CD4-positive, alpha-beta T cell (primary cell): ENCODE results near the gene TMEM176A. TPM values are rescaled to one million over a fixed set of nuclear protein-coding genes. Genes with fewer than 3 reads are reported as not detected.

Experiments
- ATAC-seq: fragments of 200-7000 bp; cut with Tn5 transposase; one replicate; pipeline ENCODE4 v1.10.0; 2022; ENCODE audit warnings: mild to moderate bottlenecking; ENCODE audit not compliant: poor library complexity
- CTCF ChIA-PET: fragments of 350-600 bp; sonication (Branson Sonifier 250); formaldehyde crosslinking; loops from one replicate; lab custom pipeline; 2021; ENCODE audit warnings: antibody characterized with exemption, inconsistent platforms; lab: Charles Lee
- POLR2A ChIA-PET: fragments of 350-600 bp; sonication (Branson Sonifier 250); formaldehyde crosslinking; loops from one replicate; lab custom pipeline; 2021; ENCODE audit warnings: antibody characterized with exemption, inconsistent platforms; lab: Charles Lee
- DNase-seq, 14 experiments: peaks; one replicate each; pipeline ENCODE4 v3.0.0-alpha.2; 2013 to 2020; ENCODE audit warnings: mixed read lengths in 2 of 14
- H3K27ac ChIP-seq, 2 donors: one replicate each; pipeline versions ENCODE4 v1.5.1 to v1.7.0; 2013; ENCODE audit warnings: low read length in 2 of 2, low read depth in 1 of 2, mild to moderate bottlenecking in 1 of 2
- H3K27me3 ChIP-seq, 2 experiments: 1 replicate in 1 of 2; 2 replicates in 1 of 2; pipeline versions ENCODE4 v1.6.1 to v1.7.0; 2013; ENCODE audit warnings: low read length in 2 of 2, control low read depth in 1 of 2, mild to moderate bottlenecking in 1 of 2, moderate library complexity in 1 of 2; ENCODE audit not compliant: insufficient read depth in 2 of 2, control insufficient read depth in 1 of 2
- H3K36me3 ChIP-seq: one replicate; pipeline ENCODE4 v1.6.1; 2013; ENCODE audit warnings: low read length, control low read depth; ENCODE audit not compliant: insufficient read depth
- H3K4me1 ChIP-seq: one replicate; pipeline ENCODE4 v1.6.1; 2013; ENCODE audit warnings: low read length, control low read depth; ENCODE audit not compliant: insufficient read depth
- H3K4me3 ChIP-seq: one replicate; pipeline ENCODE4 v1.5.1; 2013; ENCODE audit warnings: mild to moderate bottlenecking, low read length, moderate library complexity
- H3K9me3 ChIP-seq, 2 experiments: 1 replicate in 1 of 2; 2 replicates in 1 of 2; pipeline versions ENCODE4 v1.6.1 to v1.7.0; 2013; ENCODE audit warnings: low read length in 2 of 2, mild to moderate bottlenecking in 2 of 2, control low read depth in 1 of 2, moderate library complexity in 1 of 2; ENCODE audit not compliant: control insufficient read depth in 1 of 2, insufficient read depth in 1 of 2
- H3K27ac Mint-ChIP-seq: one replicate; pipeline ENCODE4 v1.8.0; 2020; ENCODE audit warnings: mixed read lengths
- H3K27me3 Mint-ChIP-seq: one replicate; pipeline ENCODE4 v1.8.0; 2021; ENCODE audit warnings: mixed read lengths
- H3K36me3 Mint-ChIP-seq: one replicate; pipeline ENCODE4 v1.8.0; 2021; ENCODE audit warnings: low read depth, mixed read lengths
- H3K4me1 Mint-ChIP-seq: one replicate; pipeline ENCODE4 v1.8.0; 2021; ENCODE audit warnings: low read depth, mixed read lengths
- H3K4me3 Mint-ChIP-seq: one replicate; pipeline ENCODE4 v1.8.0; 2020; ENCODE audit warnings: mild to moderate bottlenecking, mixed read lengths
- H3K9me3 Mint-ChIP-seq: one replicate; pipeline ENCODE4 v1.8.0; 2020; ENCODE audit warnings: mixed read lengths
- CTCF ChIP-seq: fragments of 200-600 bp; IDR thresholded peaks from one replicate; pipeline ENCODE4 v1.8.0; 2022; ENCODE audit warnings: antibody characterized with exemption, mild to moderate bottlenecking
- intact Hi-C, 2 experiments: fragments of 100-400 bp; cut with DNase I in 1 of 2; cut with micrococcal nuclease in 1 of 2; formaldehyde crosslinking; loops; one replicate each; pipeline versions ENCODE4 v1.15.1 to v1.9.0; 2023 to 2025; cut with DNase I, micrococcal nuclease
- total RNA-seq, 174 experiments: library from RNA in 2 of 174; stranded (reverse) in 2 of 174; gene quantifications; one replicate each; pipeline ENCODE4 v1.2.3 and lab custom pipeline; 2021 to 2026

The TMEM176A gene
- total RNA-seq, 2 experiments from 2014 or later: not detected

- no peak for TF ChIP-seq CTCF
- H3K27me3 ChIP-seq: peaks cover 54 to 60% of the 10 kb centered on the region in 2 experiments
- CTCF ChIA-PET: no interaction called here
- H3K4me1 ChIP-seq: peaks cover 24% of the 10 kb centered on the region
- Mint-ChIP-seq H3K4me1 (peaks cover 18% of the 10 kb centered on the region), H3K27me3 (peaks cover 68% of the 10 kb centered on the region), H3K9me3 (peaks cover 4% of the 10 kb centered on the region), H3K36me3 (no peaks in the 10 kb centered on the region), H3K27ac (no peak within 1 kb of the TSS), H3K4me3 (peak within 1 kb of the TSS; percentile 80)
- no peaks in the 10 kb centered on the region for H3K36me3 ChIP-seq
- peak within 1 kb of the TSS; percentile 38 for H3K4me3 ChIP-seq
- H3K9me3 ChIP-seq: peaks cover 0 to 31% of the 10 kb centered on the region in 2 experiments
- POLR2A ChIA-PET: no interaction called here
- ATAC-seq (peak; percentile 24), DNase-seq (peak in 1 of 14 experiments; percentile 29)
- intact Hi-C loops: no loop called here
- no peak within 1 kb of the TSS for H3K27ac ChIP-seq
Observed at GRCh38 chr7:150799741-150800580, 608 bp upstream of the TMEM176A start, which contains the start of gene TMEM176B. Gene TMEM176B (minus strand): TSS chr7:150800364. CDS start chr7:150796569, 3,795 bp downstream.

- ChIA-PET CTCF (no interaction called here), POLR2A (no interaction called here)
- H3K27me3 ChIP-seq: peaks cover 55 to 57% of the 10 kb centered on the region in 2 experiments
- TF ChIP-seq CTCF: no peak
- H3K27ac ChIP-seq: no peak overlapping the region
- peaks cover 11 to 33% of the 10 kb centered on the region in 2 experiments for H3K9me3 ChIP-seq
- no peaks in the 10 kb centered on the region for H3K36me3 ChIP-seq
- H3K4me3 ChIP-seq: peak overlapping the region; percentile 38
- Mint-ChIP-seq H3K4me3 (peak overlapping the region; percentile 80), H3K9me3 (peaks cover 8% of the 10 kb centered on the region), H3K27me3 (peaks cover 81% of the 10 kb centered on the region), H3K4me1 (peaks cover 18% of the 10 kb centered on the region), H3K36me3 (no peaks in the 10 kb centered on the region), H3K27ac (no peak overlapping the region)
- intact Hi-C loops: no loop called here
- DNase-seq (no peak), ATAC-seq (no peak)
- H3K4me1 ChIP-seq: peaks cover 24% of the 10 kb centered on the region
Observed at GRCh38 chr7:150801242-150801945, 825 bp downstream of the TMEM176A start.

GRCh38 chr7:150801946-150802771 lies 1.6 kb downstream of the TMEM176A start:
- no peaks in the 10 kb centered on the region for H3K36me3 Mint-ChIP-seq
- H3K27ac Mint-ChIP-seq: no peak overlapping the region
- Histone ChIP-seq H3K27ac (no peak overlapping the region), H3K27me3 (peaks cover 55 to 57% of the 10 kb centered on the region in 2 experiments), H3K9me3 (peaks cover 13 to 33% of the 10 kb centered on the region in 2 experiments), H3K36me3 (no peaks in the 10 kb centered on the region), H3K4me3 (no peak overlapping the region), H3K4me1 (peaks cover 24% of the 10 kb centered on the region)
- TF ChIP-seq CTCF: no peak
- no peak for DNase-seq
- ChIA-PET POLR2A (no interaction called here), CTCF (no interaction called here)
- ATAC-seq: no peak
- intact Hi-C loops: no loop called here
- H3K27me3 Mint-ChIP-seq: peaks cover 82% of the 10 kb centered on the region
- H3K4me3 Mint-ChIP-seq: peak overlapping the region; percentile 62
- peaks cover 9% of the 10 kb centered on the region for H3K9me3 Mint-ChIP-seq
- H3K4me1 Mint-ChIP-seq: peaks cover 18% of the 10 kb centered on the region
